NCI-H146 (cell line): ENCODE results near the gene RER1.
A peak's percentile ranks its signal among the peaks of the same experiment; 100 is the strongest.

Experiments used
- DNase-seq: peaks from one replicate; lab custom pipeline; 2025; lab: John Stamatoyannopoulos, UW

Gene RER1

DNA sequence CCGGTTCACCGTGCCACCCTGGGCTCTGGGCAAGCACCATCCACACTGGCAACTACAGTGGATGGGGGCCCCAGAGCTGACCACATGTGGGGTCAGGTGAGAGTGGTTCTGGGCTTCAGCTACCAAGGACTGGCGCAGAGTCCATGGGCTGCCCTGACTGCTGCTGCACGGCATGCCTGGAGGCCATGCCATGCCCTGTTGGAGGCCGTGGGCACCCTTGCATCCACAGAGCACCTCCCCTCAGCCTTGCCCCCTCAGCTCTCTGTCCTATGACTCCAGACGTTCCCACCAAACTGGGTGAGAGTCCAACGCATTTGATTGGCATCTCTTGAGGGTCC lies 15.7 kb upstream of the RER1 start:
- DNase-seq = no peak

GRCh38 chr1:2376261-2376741 lies 15.3 kb upstream of the RER1 start:
- DNase-seq = no peak

- no peak for DNase-seq
These were observed 14.5 kb upstream of the RER1 start for GRCh38 chr1:2376931-2377672.

DNA sequence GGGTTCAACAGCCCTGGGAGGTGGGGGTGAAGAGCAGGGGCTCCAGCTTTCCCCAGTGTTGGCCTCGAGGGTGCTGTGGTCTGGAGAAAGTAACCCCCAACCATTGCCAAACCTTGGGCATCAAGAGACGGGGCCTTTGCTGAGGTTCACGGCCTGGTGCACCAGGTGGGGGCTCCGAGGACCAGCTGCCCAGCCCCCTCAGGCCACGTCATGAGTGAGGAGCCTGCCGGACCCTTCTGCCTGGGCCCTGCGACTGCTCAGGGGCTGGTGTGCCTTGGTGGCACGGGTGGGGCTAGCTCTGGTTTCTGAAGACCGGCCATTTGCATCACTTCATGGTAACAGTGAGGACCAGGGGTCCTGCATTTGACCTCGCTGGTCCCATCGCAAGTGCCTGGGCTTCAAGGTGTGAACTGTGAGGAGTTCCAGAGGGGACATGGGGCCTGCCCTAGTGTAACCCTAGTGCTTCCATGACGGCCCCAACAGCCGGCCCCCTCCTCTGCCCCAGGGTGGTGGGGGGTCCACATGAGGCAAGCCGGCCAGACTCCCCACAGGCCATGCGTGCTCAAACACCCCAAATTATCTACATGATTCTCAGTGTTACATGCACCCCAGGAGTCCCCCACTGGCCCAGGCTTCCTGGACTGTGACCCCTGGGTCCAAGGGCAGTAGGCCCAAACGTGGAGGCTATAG lies 13.7 kb upstream of the RER1 start:
- DNase-seq = no peak

DNA sequence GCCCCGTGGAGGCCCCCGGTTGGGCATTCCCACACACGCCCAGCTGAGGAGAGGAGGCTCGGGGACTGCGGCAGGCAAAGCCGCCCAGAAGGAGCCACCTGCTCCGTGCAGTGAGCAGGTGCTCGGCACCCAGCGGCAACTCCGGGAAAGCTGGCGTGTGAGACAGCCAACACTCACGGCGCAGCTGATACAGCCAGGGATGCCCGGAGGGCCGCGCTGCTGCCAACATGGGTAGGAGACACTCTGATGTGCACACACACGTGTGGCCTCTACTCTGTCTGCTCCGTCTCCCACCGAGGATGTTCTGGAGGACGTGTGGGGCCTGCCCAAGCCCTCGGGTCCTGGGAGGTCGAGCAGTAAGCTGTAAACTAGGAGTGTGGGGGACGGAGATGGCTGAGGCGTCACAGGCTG lies 13.2 kb upstream of the RER1 start:
- DNase-seq = no peak

DNA sequence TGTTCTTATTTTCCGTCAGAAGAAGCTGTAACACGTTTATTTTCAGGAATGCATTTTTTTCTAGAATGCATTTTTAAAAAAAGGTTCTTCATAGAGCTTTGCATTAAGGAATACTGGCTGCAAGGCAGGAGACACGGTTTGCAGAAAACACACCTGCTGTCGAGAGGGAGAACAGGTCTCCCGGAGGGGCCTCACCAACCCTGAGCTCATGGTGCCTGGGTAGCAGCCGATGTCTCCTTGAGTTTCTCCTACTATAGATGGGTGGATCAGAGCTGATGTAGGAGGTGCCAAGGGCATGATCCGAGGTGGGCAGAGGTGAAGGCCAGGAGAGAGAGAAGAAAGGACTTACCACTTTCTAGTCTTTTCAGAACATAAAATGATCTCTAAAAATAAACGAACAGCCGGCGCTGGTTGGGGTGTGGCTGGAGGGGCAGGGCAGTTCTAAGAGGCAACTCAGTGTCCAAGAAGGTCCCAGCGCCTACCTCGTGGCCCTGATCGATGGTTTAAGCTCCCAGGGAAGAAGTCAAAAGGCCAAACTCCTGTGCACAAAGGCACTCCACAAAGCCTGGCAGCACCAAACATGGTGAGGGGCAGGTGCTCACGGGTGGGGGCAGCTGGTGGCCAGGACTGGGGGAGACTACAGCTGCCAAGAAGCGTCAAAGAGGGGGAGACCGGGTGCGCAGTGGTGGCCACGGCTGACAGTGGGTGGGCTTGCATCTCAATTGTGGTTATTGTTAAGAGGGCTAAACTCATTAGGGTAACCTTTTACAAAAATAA lies 12.5 kb upstream of the RER1 start:
- DNase-seq = no peak

DNA sequence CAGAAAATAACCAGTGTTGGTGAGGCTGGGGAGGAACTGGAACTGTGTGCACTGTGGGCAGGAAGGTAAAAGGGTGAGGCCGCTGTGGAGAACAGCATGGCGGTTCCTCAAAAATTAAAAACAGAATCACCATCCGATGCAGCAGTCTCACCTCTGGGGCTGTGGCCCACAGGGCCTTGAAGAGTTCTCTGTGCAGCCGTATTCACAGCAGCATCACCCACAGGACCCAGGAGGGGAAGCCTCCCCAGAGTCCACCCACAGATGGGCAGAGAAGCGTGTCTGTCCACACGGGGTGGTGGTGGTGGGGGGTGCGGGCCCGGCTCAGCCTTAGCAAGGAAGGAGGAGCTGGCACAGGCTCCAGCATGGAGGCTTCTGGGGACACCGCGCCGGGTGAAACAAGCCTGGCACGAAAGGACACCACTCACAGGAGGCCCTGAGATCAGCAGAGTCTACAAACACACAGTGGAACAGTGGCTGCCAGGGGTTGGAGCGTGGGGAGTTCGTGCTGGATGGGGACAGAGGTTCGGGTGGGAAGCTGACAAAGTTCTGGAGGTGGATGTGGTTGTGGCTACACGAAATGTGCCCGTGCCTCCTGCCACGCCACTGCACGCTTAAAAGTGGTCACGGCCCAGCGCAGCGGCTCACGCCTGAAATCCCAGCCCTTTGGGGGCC lies 11.8 kb upstream of the RER1 start:
- DNase-seq = no peak

DNA sequence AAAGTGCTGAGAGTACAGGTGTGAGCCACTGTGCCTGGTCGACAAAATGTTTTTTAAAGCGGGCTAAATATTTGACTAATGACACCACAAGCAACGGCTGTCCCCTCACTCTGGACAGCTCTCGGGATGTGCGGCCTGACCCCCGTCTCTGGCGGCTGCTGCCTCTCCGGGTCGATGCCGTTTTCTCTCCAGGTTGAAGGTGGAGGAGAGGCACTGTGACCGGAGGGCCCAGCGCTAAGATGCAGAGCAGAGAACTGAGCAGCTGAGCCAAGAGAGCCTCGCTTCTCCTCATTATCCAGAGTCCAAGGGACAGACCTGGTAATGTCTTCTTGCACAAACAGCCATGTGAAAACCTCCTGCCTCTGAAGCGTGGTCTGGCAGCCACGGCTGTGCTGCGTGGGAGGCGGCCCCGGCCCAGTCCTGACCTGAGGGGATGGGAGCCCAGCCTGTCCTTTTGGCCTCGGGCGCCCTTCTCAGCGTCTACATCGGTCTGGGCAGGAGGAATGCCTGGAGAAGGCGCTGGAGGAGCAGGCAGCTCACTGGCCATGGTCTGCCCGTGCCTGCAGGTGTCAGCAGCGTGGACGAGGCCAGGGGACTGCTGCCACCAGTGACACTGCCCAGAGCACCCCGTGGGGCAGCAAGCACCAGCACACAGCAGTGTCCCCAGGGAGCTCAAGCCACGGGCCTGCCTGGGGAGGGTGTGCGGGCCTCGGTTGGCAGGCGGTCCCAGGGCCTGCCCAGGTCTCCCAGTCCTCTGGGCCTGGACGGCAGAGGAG lies 10.6 kb upstream of the RER1 start:
- no peak for DNase-seq

- no peak for DNase-seq
These were observed 9.7 kb upstream of the RER1 start for GRCh38 chr1:2381741-2382620.

- DNase-seq = peak; percentile 14
These were observed 8.8 kb upstream of the RER1 start for GRCh38 chr1:2382621-2383361.

- DNase-seq = no peak
These were observed 8.1 kb upstream of the RER1 start for GRCh38 chr1:2383576-2383975.

DNA sequence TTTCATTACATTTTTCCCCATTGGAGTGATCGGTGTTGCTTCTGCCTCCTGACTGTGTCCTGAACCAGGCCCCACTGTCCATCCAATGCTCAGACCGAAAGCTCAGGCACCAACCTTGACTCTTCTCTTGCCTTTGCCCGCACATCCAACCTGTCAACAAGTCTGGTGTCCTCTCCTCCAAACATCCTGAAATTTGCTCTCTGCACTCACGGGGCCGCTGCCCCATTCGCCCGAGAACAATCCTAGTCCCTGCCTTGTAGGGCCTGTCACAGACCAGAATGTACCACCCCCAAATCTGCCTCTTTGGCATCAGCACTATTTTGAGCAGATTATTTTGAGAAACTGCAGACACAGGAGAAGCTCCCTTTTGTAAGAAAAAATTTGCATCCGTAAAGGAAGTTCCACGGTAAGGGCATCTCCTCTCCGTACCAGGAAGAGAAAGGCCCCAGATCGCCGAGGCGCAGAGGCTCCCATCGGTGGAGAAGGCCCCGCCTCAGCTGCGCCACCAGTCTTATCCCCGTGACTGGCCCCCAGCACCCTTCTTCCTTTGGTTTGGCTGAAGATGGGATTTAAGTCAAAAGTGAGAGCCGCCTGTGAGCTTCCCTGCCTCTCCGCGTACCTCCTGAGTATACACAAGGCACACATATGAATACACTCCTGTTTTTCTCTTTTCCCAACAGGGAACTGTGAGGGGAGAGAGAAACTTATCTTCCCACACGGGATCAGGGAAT lies 7.3 kb upstream of the RER1 start:
- DNase-seq = no peak

- no peak for DNase-seq
These were observed 6.6 kb upstream of the RER1 start for GRCh38 chr1:2384941-2385481.

DNA sequence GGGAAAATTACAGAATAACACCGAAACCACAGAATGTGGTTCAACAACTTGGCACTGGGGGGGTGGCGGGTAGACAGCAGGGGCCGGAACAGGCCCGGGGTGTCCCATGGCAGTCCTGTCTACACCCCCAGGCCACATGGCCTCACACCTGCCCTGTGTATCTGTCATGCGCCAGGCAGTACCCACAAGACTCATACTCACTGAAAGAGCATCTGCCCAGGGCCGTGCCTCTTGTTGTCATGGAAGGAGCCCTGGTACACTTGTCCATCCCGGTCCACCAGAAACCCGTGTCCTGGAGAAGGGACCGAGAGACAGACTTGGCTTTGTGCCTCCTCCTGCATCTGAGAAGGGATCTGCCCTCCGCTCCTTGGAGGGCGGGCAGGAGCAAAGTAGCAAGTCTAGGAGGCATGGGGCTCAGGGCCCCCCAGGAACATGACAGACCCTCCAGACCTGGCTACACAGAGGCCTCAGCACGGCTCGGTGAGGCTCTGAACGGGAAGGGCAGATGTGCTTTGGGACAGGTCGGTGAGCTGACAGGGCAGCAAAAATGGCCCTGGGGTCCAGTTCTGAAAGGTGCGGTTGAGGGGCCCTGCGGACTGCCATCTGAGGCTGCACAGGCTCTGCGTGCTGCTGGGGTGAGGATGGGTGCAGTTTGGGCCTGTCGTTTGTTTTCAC lies 5.9 kb upstream of the RER1 start:
- DNase-seq = no peak

- DNase-seq = no peak
These were observed 4.7 kb upstream of the RER1 start for GRCh38 chr1:2386636-2387611.

- DNase-seq = no peak
These were observed 3.4 kb upstream of the RER1 start for GRCh38 chr1:2388004-2388913.
